HEK293 (cell line): ENCODE results near the gene AFG1L.

Source experiments
- ZNF654 ChIP-seq: fragments of 450-650 bp; formaldehyde crosslinking; IDR thresholded peaks from 2 replicates; pipeline ENCODE4 v1.5.1; 2016; ENCODE audit warnings: low read depth, missing biosample characterization, missing genetic modification characterization
- ZNF792 ChIP-seq: fragments of 450-650 bp; formaldehyde crosslinking; IDR thresholded peaks from 2 replicates; pipeline ENCODE4 v1.5.1; 2016; ENCODE audit warnings: missing biosample characterization, missing genetic modification characterization

DNA sequence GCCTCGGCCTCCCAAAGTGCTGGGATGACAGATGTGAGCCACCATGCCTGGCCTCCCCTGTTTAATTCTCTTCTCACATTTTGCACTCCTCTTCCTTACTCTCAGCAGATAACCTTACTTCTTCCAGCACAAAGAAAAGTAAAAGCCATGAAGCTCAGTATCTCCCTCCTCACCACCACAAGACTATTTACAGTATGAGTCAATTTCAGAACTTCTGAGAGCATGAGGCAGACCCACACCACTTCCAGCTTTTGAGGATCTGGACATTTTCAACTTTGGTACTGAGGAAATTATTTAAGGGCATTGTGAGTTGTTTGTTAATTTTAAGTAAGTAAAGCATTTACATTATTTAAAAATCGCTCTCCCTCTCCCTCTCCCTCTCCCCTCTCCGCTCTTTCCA is 26.0 kb upstream of the AFG1L start:
- TF ChIP-seq ZNF654 (tag by site-specific recombination) = no peak
- TF ChIP-seq ZNF792 (tag by site-specific recombination) = no peak
